ENCODE data around the gene IPP. TPM values are rescaled to one million over a fixed set of nuclear protein-coding genes. Genes with fewer than 3 reads are reported as not detected.
"Not testable (repeated sequence)": the region's sequence is repeated elsewhere in the genome, so short reads cannot be mapped to it uniquely, and the experiment has no call there.

IPP gene
- total RNA-seq, 4 donors from 2014 or later, result 6.4 to 8.4 (median 7.4) TPM

DNA sequence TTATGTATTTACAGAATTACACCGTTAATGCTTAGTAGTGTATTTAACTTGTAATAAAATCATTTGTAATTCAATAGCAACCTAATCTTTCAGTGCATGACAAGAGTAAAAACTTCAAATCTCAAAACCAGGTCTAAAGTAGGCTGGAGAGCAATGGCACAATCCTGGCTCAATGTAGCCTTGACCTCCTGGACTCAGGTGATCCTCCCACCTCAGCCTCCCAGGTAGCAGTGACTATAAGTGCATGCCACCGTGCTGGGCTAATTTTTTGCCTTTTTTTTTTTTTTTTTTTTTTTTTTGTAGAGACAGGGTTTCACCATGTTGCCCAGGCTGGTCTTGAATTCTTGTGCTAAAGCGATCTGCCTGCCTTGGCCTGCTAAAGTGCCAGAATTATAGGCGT, 11.3 kb downstream of the IPP start:
- no peaks in the 10 kb centered on the region for H3K27me3 ChIP-seq
- DNase-seq, result no peak
- H3K27ac ChIP-seq, result no peak overlapping the region
- H3K36me3 ChIP-seq, result peaks cover 0 to 37% (median 0%) of the 10 kb centered on the region in 3 donors
- no peaks in the 10 kb centered on the region for H3K9me3 ChIP-seq
- no peaks in the 10 kb centered on the region for H3K4me1 ChIP-seq
- WGBS, 2 donors, result 91% methylated on average over 4 of the region's 4 CpGs
- intact Hi-C loops (cut with DNase I), result no loop called here
- TF ChIP-seq, protein P1, sequence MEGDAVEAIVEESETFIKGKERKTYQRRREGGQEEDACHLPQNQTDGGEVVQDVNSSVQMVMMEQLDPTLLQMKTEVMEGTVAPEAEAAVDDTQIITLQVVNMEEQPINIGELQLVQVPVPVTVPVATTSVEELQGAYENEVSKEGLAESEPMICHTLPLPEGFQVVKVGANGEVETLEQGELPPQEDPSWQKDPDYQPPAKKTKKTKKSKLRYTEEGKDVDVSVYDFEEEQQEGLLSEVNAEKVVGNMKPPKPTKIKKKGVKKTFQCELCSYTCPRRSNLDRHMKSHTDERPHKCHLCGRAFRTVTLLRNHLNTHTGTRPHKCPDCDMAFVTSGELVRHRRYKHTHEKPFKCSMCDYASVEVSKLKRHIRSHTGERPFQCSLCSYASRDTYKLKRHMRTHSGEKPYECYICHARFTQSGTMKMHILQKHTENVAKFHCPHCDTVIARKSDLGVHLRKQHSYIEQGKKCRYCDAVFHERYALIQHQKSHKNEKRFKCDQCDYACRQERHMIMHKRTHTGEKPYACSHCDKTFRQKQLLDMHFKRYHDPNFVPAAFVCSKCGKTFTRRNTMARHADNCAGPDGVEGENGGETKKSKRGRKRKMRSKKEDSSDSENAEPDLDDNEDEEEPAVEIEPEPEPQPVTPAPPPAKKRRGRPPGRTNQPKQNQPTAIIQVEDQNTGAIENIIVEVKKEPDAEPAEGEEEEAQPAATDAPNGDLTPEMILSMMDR (IDR thresholded peaks at IDR 0.05), result no peak
- no peak for TF ChIP-seq POLR2A (IDR thresholded peaks at IDR 0.05)
- H3K4me3 ChIP-seq, result no peak overlapping the region

DNA sequence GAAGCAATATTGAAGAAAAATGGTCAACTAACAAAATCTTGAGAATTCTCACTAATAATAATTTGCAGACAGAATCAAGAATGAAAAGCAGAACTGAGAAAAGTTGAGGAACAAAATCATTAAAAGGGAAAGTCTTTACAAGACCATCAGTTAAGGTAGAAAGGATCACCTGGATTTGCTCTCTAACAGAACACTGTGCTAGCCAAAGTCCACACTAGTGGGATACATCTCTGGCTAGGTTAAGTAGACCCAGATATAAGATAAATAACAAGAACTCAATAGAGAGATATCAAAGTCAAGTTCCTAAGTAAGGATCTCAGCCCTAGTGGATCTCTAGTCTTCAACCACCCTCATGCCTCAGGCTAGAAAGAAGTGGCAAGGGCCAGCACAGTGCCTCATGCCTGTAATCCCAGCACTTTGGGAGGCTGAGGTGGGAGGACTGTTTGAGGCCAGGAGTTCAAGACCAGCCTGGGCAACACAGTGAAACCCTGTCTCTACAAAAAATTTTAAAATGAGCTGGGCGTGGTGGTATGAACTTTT, 19.6 kb downstream of the IPP start:
- H3K4me3 ChIP-seq, result no peak overlapping the region
- peaks cover 0 to 30% (median 0%) of the 10 kb centered on the region in 3 donors for H3K36me3 ChIP-seq
- H3K4me1 ChIP-seq, result peaks cover 0 to 23% (median 0%) of the 10 kb centered on the region in 3 donors
- DNase-seq, result no peak
- no peaks in the 10 kb centered on the region for H3K27me3 ChIP-seq
- TF ChIP-seq, protein P1 (IDR thresholded peaks at IDR 0.05), result no peak
- no peak for TF ChIP-seq POLR2A (IDR thresholded peaks at IDR 0.05)
- no peaks in the 10 kb centered on the region for H3K9me3 ChIP-seq
- 89 to 100% methylated on average over 1 of the region's 1 CpG for WGBS, 2 donors
- intact Hi-C loops (cut with DNase I), result no loop called here
- H3K27ac ChIP-seq, result peak overlapping the region in 1 of 4 donors; percentile 15

DNA sequence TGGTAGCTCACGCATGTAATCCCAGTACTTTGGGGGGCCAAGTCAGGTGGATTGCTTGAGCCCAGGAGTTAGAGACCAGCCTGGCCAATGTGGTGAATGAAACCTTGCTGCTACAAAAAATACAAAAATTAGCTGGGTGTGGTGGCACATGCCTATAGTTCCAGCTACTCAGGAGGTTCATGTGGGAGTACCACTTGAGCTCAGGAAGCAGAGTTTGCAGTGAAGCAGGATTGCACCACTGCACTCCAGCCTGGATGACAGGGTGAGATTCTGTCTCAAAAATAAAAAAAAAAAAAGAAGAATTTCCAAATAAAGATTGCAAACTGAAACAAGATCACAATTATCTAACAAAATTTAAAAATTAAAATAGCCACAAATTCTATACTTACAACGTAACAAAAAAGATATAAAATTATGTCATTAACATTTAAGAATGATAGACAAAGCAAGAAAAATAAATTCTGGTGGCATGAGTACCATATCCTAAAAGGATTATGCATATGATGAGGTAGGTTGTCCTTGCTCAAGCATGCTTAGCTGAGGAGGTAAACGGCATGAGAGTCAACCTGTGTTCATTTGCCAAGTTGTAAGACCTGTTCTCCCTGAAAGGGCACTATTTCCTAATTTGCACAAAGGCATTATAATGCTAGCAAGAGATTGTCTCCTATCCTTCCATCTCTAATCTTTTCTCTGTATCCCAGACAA, 20.2 kb downstream of the IPP start:
- TF ChIP-seq, protein P1 (IDR thresholded peaks at IDR 0.05), result no peak
- no peak for TF ChIP-seq POLR2A (IDR thresholded peaks at IDR 0.05)
- 51 to 67% methylated on average over 3 of the region's 3 CpGs for WGBS, 2 donors
- H3K36me3 ChIP-seq, result peaks cover 0 to 30% (median 0%) of the 10 kb centered on the region in 3 donors
- DNase-seq, result no peak
- H3K4me1 ChIP-seq, result peaks cover 0 to 23% (median 0%) of the 10 kb centered on the region in 3 donors
- no peaks in the 10 kb centered on the region for H3K27me3 ChIP-seq
- no peaks in the 10 kb centered on the region for H3K9me3 ChIP-seq
- no peak overlapping the region for H3K27ac ChIP-seq
- H3K4me3 ChIP-seq, result no peak overlapping the region
- intact Hi-C loops (cut with DNase I), result no loop called here

DNA sequence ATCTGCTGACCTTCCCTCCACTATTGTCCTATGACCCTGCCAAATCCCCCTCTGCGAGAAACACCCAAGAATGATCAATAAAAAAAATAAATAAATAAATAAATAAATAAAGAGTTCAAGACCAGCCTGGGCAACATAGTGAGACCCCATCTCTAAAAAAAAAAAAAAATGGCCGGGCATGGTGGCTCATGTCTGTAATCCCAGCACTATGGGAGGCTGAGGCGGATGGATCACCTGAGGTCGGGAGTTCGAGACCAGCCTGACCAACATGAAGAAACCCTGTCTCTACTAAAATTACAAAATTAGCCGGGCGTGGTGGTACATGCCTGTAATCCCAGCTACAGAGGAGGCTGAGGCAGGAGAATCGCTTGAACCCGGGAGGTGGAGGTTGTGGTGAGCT, 24.4 kb downstream of the IPP start:
- H3K27ac ChIP-seq; DNase-seq; intact Hi-C loops (cut with DNase I); H3K4me3 ChIP-seq; H3K27me3 ChIP-seq; H3K9me3 ChIP-seq: not testable (repeated sequence)
- peaks cover 0 to 13% (median 0%) of the 10 kb centered on the region in 3 donors for H3K4me1 ChIP-seq
- WGBS, 2 donors, result 94 to 98% methylated on average over 8 of the region's 9 CpGs
- peaks cover 0 to 45% (median 0%) of the 10 kb centered on the region in 3 donors for H3K36me3 ChIP-seq

DNA sequence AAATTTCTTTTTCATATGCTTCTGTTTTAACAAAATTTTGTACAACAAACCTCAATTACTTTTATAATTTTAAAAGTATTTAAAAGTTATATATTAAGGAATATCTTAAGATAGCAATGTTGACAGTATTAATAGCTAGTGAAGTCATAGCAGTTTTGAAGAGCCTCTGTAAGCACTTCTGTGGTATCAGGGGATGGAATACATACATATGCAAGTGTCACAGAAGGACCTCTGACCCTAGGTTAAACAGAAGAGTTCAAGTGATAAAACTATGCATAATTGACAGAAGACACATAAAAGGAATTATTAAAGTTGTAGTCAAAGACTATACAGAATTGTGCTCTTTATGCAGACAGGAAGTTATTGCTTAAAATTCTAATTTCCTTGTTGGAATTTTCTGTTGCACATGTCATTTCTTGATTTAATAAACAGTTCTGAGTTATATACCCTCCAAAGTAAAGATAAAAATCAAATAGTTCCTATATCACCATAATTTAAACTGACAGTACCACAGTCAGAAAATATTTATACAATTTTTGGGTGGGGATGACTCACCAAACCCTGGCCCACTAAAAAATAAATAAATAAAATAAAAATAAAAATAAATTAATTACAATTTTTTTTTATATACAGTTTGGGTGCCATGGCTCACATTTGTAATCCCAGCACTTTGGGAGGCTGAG, 27.1 kb downstream of the IPP start:
- Histone ChIP-seq H3K4me1 (no peaks in the 10 kb centered on the region), H3K27me3 (no peaks in the 10 kb centered on the region), H3K9me3 (no peaks in the 10 kb centered on the region), H3K4me3 (no peak overlapping the region), H3K27ac (no peak overlapping the region), H3K36me3 (peaks cover 0 to 46% (median 0%) of the 10 kb centered on the region in 3 donors)
- intact Hi-C loops (cut with DNase I), result no loop called here
- DNase-seq, result no peak
- TF ChIP-seq, protein P1 (IDR thresholded peaks at IDR 0.05), result no peak
